Measurements from ENCODE around the gene SLC2A1.

Gene SLC2A1

DNA sequence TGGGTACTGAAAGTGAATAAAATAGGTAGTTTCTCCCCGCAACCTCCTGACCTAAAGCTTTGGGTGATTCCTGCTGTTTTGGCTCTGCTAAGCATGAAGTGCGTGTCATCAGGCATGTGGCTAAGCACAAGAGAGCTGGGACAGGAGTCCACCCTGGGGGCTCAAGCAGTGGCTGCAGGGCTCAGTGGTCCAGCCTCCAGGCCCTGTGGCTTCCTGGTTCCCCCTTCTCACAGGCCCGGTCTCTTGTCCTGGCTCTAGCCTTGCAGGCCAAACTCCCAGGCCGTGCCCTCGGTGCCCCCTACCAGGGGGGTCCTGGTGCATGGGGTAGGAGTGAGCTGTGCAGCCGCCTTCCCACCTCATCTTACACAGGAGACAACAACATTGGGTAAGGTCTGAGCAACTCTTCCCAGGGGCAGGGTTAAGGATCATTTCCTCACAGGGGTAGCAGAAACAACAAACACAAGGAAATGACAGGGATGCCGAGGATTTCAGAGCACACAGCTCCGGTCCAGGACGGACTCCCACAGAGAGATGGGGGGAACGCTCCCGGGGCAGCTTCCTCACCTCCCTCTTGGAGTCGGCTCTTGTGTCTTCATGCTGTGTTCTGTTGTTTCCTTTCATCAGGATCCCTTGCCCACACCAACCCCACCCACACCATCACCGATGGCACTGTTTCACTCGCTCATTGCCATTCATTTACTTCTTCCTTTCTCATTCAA is 19.8 kb upstream of the SLC2A1 start:
- no peak for TF ChIP-seq TAF1 (IDR thresholded peaks at IDR 0.05; ENCODE audit: borderline replicate concordance, low read depth, low read length)
- FAIRE-seq (no peak), DNase-seq (ENCODE audit: insufficient read length) (no peak)

- no peak for FAIRE-seq
- no peak for DNase-seq (ENCODE audit: insufficient read length)
- TF ChIP-seq POLR2AphosphoS5 (IDR thresholded peaks at IDR 0.05; ENCODE audit: low read depth, low read length): no peak
- no peak for TF ChIP-seq TAF1 (IDR thresholded peaks at IDR 0.05; ENCODE audit: borderline replicate concordance, low read depth, low read length)
- TF ChIP-seq POLR2A (IDR thresholded peaks at IDR 0.05; ENCODE audit: low read depth, low read length): no peak
Measured at GRCh38 chr1:42977653-42978052, 19.0 kb upstream of the SLC2A1 start.

DNA sequence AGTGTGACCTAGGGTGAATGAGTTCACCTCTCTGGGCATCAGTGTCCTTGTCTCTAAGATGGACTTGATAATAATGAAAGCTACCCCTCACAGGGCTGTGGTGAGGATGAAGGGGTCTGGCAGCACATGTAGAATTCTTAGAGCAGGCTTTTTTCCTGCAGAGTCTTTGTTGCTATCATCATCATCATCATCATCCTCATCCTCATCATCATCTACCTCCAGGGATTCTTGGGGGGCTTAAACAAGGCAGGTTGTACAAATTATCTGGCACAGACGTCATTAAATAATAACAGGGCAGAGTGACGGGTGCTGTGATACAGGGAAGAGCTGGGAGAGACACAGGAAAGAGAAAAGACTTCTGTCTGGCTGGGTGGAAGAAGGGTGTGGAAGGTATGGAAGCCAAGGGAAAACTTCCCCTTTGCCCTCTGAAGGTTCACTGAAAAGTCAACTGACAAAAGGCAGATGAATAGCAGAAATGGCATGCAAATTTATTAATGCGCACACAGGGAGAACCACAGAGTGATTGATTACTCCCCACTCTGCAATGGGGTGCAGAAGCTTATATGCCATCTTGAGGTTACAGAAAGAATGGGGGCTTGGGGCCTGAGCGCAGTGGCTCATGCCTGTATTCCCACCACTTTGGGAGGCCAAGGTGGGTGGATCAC is 17.0 kb upstream of the SLC2A1 start:
- FAIRE-seq: no peak
- no peak for TF ChIP-seq POLR2AphosphoS5 (IDR thresholded peaks at IDR 0.05; ENCODE audit: low read depth, low read length)
- no peak for TF ChIP-seq TAF1 (IDR thresholded peaks at IDR 0.05; ENCODE audit: borderline replicate concordance, low read depth, low read length)
- DNase-seq (ENCODE audit: insufficient read length): no peak

DNA sequence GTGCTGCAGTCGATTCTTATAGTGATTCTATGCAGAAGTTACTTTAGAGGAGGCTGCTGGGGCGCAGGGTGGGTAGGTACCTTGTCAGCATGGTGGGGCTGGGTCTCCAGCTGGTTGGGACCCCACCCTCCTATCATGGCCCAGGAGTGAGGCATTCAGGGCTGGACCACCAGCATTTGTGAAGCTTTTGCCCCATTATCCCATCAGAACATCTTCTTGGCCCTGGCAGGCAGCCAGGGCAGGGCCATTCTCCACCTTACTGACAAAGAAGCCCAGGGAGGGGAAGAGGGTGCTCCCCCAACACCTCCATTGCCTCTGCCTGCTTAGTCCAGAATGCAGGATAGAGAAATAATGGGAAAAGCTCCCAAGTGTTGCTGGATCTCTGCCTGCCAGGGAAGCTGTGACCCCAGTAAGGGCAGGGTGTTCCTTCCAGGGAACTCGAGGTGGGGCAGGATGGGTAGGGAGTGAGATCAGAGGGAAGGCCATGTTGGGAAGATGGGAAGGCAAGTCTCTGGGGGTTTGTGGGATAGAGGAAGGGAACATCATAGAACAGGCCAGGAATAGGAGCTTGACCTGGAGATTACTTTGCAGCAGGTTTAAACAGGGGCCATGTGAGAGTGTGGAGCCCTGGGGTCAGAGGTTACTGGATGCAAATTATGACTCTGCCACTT is 16.2 kb upstream of the SLC2A1 start:
- TF ChIP-seq POLR2AphosphoS5 (IDR thresholded peaks at IDR 0.05; ENCODE audit: low read depth, low read length) (no peak), TAF1 (IDR thresholded peaks at IDR 0.05; ENCODE audit: borderline replicate concordance, low read depth, low read length) (no peak), POLR2A (IDR thresholded peaks at IDR 0.05; ENCODE audit: low read depth, low read length) (no peak)
- DNase-seq (ENCODE audit: insufficient read length) (no peak), FAIRE-seq (no peak)

GRCh38 chr1:42973799-42974198 is 15.1 kb upstream of the SLC2A1 start:
- DNase-seq (ENCODE audit: insufficient read length): no peak
- FAIRE-seq: no peak
- TF ChIP-seq POLR2A (IDR thresholded peaks at IDR 0.05; ENCODE audit: low read depth, low read length): no peak

DNA sequence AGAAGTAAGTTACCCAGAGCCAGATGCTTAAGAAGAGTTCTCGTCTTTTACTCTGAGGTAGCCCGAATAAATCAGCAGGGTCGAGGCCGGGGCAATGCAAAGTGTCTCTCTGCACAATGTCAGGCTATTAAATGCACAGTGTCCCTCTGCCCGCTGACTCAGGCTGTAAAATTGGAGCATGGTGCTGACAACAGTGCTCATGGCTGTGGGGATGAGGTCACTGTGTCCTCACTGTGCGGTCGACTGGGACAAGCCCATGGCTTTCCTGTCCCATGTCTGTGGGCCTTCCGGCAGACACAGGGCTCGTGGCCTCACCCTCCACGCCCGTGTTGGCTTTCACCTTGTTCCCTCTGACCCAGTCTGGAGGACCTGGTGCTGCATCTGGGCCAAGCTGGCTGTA is 14.6 kb upstream of the SLC2A1 start:
- no peak for DNase-seq (ENCODE audit: insufficient read length)

DNA sequence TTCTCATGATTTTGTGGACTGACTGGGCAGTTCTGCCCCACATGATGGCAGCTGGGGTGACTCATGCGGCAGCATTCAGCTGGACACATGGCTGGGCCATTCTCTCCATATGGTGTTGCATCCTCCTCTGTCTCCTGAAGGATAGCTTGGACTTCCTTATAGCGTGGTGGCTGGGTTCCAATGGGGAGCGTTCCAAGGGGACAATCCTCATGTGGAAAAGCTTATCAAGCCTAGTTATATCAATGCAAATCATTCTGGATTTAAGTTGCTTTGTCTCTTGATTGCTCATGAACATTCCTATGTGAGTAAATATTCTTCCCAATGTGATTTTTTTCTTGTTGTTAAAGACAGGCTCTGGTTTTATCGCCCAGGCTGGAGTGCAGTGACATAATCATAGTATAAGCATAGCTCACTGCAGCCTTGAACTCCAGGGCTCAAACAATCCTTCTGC is 13.2 kb upstream of the SLC2A1 start:
- DNase-seq (ENCODE audit: insufficient read length): no peak

More for the DNA sequence above, 14.6 kb upstream of the SLC2A1 start:
- no peak for FAIRE-seq
- no peak for TF ChIP-seq TAF1 (IDR thresholded peaks at IDR 0.05; ENCODE audit: borderline replicate concordance, low read depth, low read length)
- TF ChIP-seq POLR2A (IDR thresholded peaks at IDR 0.05; ENCODE audit: low read depth, low read length): no peak
- TF ChIP-seq POLR2AphosphoS5 (IDR thresholded peaks at IDR 0.05; ENCODE audit: low read depth, low read length): no peak

DNA sequence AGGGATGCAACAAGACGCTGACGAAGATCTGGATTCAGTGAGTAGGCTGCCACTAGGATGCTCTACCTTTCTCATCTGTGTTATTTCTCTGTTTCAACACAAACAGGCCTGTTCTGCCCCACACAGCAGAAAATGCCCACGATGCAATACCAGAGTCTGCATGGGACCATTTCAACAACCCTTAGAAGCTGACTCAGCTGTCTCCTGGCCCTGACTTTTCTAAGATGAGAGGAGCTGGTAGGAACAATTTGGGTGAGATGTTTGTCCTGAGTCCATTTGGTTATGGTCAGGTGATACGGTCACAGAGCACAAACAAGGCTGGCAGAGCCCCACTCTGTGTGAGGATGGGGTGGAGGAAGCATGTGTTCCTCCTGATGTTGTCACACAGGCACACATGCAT is 11.5 kb upstream of the SLC2A1 start:
- FAIRE-seq (no peak), DNase-seq (ENCODE audit: insufficient read length) (no peak)
- TF ChIP-seq POLR2AphosphoS5 (IDR thresholded peaks at IDR 0.05; ENCODE audit: low read depth, low read length) (no peak), POLR2A (IDR thresholded peaks at IDR 0.05; ENCODE audit: low read depth, low read length) (no peak), TAF1 (IDR thresholded peaks at IDR 0.05; ENCODE audit: borderline replicate concordance, low read depth, low read length) (no peak)

More for the DNA sequence above, 13.2 kb upstream of the SLC2A1 start:
- no peak for FAIRE-seq
- no peak for TF ChIP-seq POLR2AphosphoS5 (IDR thresholded peaks at IDR 0.05; ENCODE audit: low read depth, low read length)
- TF ChIP-seq TAF1 (IDR thresholded peaks at IDR 0.05; ENCODE audit: borderline replicate concordance, low read depth, low read length): no peak
- no peak for TF ChIP-seq POLR2A (IDR thresholded peaks at IDR 0.05; ENCODE audit: low read depth, low read length)

GRCh38 chr1:42968654-42969053 is 10.0 kb upstream of the SLC2A1 start:
- FAIRE-seq (no peak), DNase-seq (ENCODE audit: insufficient read length) (no peak)
- no peak for TF ChIP-seq POLR2A (IDR thresholded peaks at IDR 0.05; ENCODE audit: low read depth, low read length)
- no peak for TF ChIP-seq POLR2AphosphoS5 (IDR thresholded peaks at IDR 0.05; ENCODE audit: low read depth, low read length)
- no peak for TF ChIP-seq TAF1 (IDR thresholded peaks at IDR 0.05; ENCODE audit: borderline replicate concordance, low read depth, low read length)

DNA sequence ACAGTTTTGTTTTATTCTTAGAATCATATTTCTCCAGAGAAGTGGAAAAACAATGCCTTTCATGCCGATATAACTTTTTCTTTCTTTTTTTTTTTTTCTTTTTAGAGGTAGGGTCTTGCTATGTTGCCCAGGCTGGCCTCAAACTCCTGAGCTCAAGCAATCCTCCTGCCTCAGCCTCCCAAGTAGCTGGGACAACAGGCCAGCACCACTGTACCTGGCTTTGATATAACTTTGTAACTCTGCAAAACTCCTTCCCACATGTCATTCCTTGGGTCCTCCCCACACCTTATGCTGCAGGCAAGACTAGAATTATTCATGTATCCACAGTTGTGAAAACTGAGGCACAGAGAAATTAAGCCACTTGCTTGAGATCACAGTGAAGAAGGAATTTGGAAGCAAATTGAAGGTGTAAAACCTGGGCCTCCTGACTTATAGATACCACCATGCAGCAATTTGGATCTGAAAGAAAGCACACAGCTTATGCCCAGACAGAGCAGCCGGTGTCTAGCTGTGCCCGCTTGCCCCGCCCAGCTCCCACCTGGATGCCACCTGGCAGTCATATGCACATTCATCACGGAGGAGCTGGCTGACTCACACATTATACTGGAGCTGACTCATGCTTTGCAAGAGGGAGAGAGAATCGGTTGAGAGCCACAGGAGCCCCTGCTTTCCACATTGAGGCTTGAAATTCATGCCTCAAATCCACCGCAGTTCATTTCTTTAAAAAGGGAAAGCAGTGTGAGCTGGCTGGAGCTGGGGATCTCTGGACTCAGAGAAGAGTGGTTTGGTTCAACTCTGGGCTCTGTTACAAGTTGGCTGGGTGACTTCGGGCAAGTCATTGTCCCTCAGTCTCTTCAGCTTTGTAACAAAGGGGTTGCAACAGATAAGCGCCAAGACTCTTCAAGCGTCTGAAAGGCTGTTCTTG is 8.3 kb upstream of the SLC2A1 start:
- no peak for FAIRE-seq
- TF ChIP-seq TAF1 (IDR thresholded peaks at IDR 0.05; ENCODE audit: borderline replicate concordance, low read depth, low read length) (no peak), POLR2AphosphoS5 (IDR thresholded peaks at IDR 0.05; ENCODE audit: low read depth, low read length) (no peak), POLR2A (IDR thresholded peaks at IDR 0.05; ENCODE audit: low read depth, low read length) (no peak)
- no peak for DNase-seq (ENCODE audit: insufficient read length)

GRCh38 chr1:42965378-42965777 is 6.7 kb upstream of the SLC2A1 start:
- FAIRE-seq: no peak
- TF ChIP-seq POLR2AphosphoS5 (IDR thresholded peaks at IDR 0.05; ENCODE audit: low read depth, low read length) (no peak), POLR2A (IDR thresholded peaks at IDR 0.05; ENCODE audit: low read depth, low read length) (no peak), TAF1 (IDR thresholded peaks at IDR 0.05; ENCODE audit: borderline replicate concordance, low read depth, low read length) (no peak)
- DNase-seq (ENCODE audit: insufficient read length): no peak
